NCI-H146 (cell line): ENCODE data around the gene NHLH1.

ENCODE experiments used
- DNase-seq: peaks from one replicate; lab custom pipeline; 2025; lab: John Stamatoyannopoulos, UW

The NHLH1 gene

GRCh38 chr1:160359559-160360226 lies 7.2 kb upstream of the NHLH1 start:
- DNase-seq: no peak

- no peak for DNase-seq
These were observed 6.6 kb upstream of the NHLH1 start for GRCh38 chr1:160360227-160360695.

- DNase-seq: no peak
These were observed 5.7 kb upstream of the NHLH1 start for GRCh38 chr1:160361199-160361598.

GRCh38 chr1:160361814-160362167 lies 5.1 kb upstream of the NHLH1 start:
- no peak for DNase-seq

GRCh38 chr1:160362168-160362957 lies 4.5 kb upstream of the NHLH1 start:
- DNase-seq: no peak

GRCh38 chr1:160363010-160363409 lies 3.9 kb upstream of the NHLH1 start:
- no peak for DNase-seq

GRCh38 chr1:160363951-160364735 lies 2.7 kb upstream of the NHLH1 start:
- no peak for DNase-seq

- DNase-seq: no peak
These were observed 1.5 kb upstream of the NHLH1 start for GRCh38 chr1:160365325-160365724.

- DNase-seq: no peak
These were observed 637 bp downstream of the NHLH1 start for GRCh38 chr1:160367516-160367900.

GRCh38 chr1:160367934-160368923 lies 1.4 kb downstream of the NHLH1 start:
- no peak for DNase-seq

GRCh38 chr1:160369087-160369486 lies 2.2 kb downstream of the NHLH1 start:
- DNase-seq: no peak

- no peak for DNase-seq
These were observed 3.9 kb downstream of the NHLH1 start for GRCh38 chr1:160370561-160371345.

- no peak for DNase-seq
These were observed 4.4 kb downstream of the NHLH1 start for GRCh38 chr1:160371346-160371631.

- no peak for DNase-seq
These were observed 4.9 kb downstream of the NHLH1 start for GRCh38 chr1:160371756-160372155.

GRCh38 chr1:160373696-160374095 lies 6.8 kb downstream of the NHLH1 start:
- no peak for DNase-seq

GRCh38 chr1:160374306-160375110 lies 7.6 kb downstream of the NHLH1 start:
- peak; percentile 4 for DNase-seq

GRCh38 chr1:160375788-160376524 lies 9.1 kb downstream of the NHLH1 start:
- DNase-seq: peak; percentile 68

- peak; percentile 75 for DNase-seq
These were observed 9.8 kb downstream of the NHLH1 start for GRCh38 chr1:160376525-160377131.
